ENCODE results near the gene CXXC1.

DNA sequence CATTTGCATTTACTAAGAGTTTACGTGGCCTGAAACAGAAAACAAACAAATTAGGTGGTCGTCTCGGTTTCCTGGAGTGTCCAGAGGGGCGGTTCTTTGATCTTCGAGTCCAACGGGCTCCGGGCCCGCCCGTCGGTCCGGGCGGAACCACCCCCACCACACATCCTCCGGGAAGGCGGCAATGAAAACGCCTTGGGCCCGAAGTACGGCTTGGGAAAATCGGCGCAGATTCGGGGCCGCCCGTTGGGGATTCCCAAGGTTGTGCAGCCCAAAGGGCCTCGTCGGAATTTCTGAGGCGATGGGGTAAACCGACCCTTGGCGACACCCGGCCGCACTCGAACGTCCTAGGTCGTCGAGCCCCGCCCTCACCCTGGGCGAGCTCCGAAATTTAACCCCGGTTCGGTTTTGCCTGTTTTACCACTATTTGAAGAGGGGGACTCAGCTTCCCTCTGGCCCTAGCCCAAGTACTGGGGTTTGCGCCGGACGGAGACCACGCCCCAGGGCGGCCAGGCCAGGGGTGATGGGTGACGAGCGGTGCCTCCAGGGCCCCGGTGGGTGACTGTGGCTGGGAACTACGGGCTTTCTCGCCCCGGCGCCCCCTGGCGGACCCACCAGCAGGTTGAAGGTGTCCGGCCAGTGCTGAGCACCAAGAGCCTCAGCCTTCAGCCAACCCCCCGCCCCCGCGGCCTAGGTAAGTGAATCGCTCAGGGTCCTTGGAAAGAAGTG lies 19.3 kb downstream of the CXXC1 start:
- peak; percentile 85 for TF ChIP-seq CTCF (IDR thresholded peaks at IDR 0.05; ENCODE audit: low read length)
- no peak for TF ChIP-seq EZH2phosphoT487 (IDR thresholded peaks at IDR 0.05; ENCODE audit: low read length)
- no peak for TF ChIP-seq EZH2 (optimal IDR thresholded peaks at IDR 0.05; ENCODE audit: low read depth, low read length)
